Skeletal muscle tissue (tissue), 4 donors: Measurements from ENCODE around the gene PITX3. TPM values are rescaled to one million over a fixed set of nuclear protein-coding genes. Genes with fewer than 3 reads are reported as not detected.
A peak's percentile ranks its signal among the peaks of the same experiment; 100 is the strongest.
"Not testable (repeated sequence)": the region's sequence is repeated elsewhere in the genome, so short reads cannot be mapped to it uniquely, and the experiment has no call there.

Experiments used
- H3K27ac ChIP-seq: one replicate; pipeline ENCODE4 v1.7.0; 2013; ENCODE audit warnings: mild to moderate bottlenecking, low read depth, low read length, inconsistent platforms
- H3K27me3 ChIP-seq, 3 donors: one replicate each; pipeline ENCODE4 v1.7.0; 2013; ENCODE audit warnings: low read length in 3 of 3; ENCODE audit not compliant: control insufficient read depth in 3 of 3, insufficient read depth in 3 of 3
- H3K36me3 ChIP-seq, 3 donors: one replicate each; pipeline ENCODE4 v1.7.0; 2013; ENCODE audit warnings: low read length in 3 of 3; ENCODE audit not compliant: control insufficient read depth in 3 of 3, insufficient read depth in 3 of 3
- H3K4me1 ChIP-seq, 3 donors: one replicate each; pipeline ENCODE4 v1.7.0; 2013; ENCODE audit warnings: low read length in 3 of 3, mild to moderate bottlenecking in 3 of 3; ENCODE audit not compliant: control insufficient read depth in 3 of 3, insufficient read depth in 3 of 3
- H3K4me3 ChIP-seq, 3 donors: one replicate each; pipeline ENCODE4 v1.7.0; 2013; ENCODE audit warnings: low read length in 3 of 3
- H3K9ac ChIP-seq, 3 donors: one replicate each; pipeline ENCODE4 v1.7.0; 2013; ENCODE audit warnings: low read length in 3 of 3, mild to moderate bottlenecking in 3 of 3, moderate library complexity in 2 of 3, low read depth in 1 of 3
- H3K9me3 ChIP-seq, 3 donors: one replicate each; pipeline ENCODE4 v1.7.0; 2013; ENCODE audit warnings: low read length in 3 of 3; ENCODE audit not compliant: control insufficient read depth in 3 of 3
- total RNA-seq: library from RNA; depleted of rRNA; stranded (reverse); fragments of >200 nt; gene quantifications from one replicate; pipeline ENCODE4 v1.2.3, GENCODE V29; 2014
- donor health status: Osteomylitis.

The PITX3 gene
- total RNA-seq, 1 donor from 2014 or later: 4.2 TPM

DNA sequence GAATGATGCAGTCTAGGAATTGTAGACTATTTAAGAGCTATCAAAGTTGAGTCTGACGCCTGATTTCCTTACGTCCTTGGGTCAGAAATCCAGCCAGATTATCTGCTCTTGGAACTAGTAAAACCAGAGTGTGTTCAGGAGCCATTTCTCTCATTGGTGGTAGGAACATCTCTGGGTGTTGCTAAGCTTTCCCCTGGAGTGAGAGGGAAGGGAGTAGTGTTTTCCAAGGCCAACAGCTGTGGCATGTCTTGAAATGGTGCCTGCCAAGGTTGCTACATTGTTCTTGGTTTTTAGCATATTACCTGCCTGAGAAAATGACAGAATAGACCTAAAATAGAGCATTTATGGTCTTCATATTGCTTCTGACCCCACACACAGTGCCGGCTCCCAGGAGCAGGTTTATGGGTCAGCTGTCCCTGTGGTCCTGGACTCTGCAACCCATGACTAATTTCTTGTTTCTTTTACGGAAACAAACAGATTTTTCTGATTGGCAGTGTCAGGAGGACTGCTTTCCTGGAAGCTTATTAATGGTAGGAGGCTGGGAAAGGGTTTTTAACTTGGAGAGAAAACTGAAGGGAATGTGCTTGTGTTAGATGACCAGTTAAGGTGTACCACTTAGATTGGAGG, 21.5 kb upstream of the PITX3 start:
- Histone ChIP-seq H3K4me3 (peak overlapping the region in 1 of 3 donors; percentile 17), H3K36me3 (peaks cover 0 to 20% (median 13%) of the 10 kb centered on the region in 3 donors), H3K9ac (peak overlapping the region in 1 of 3 donors; percentile 12), H3K27ac (no peak overlapping the region), H3K9me3 (no peaks in the 10 kb centered on the region), H3K4me1 (peaks cover 36 to 53% (median 45%) of the 10 kb centered on the region in 3 donors), H3K27me3 (no peaks in the 10 kb centered on the region)

DNA sequence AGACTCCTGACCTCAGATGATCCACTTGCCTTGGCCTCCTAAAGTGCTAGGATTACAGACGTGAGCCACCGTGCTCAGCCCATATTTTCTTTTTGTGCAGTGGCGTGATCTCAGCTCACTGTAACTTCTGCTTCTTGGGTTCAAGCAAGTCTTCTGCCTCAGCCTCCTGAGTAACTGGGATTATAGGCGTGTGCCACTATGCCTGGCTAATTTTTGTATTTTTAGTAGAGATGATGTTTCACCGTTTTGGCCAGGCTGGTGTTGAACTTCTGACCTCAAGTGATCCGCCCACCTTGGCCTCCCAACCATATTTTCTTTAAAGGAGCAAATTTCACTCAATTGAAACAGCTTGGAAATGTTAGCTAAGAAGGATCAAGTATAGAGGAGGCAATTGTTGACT, 20.5 kb upstream of the PITX3 start:
- peaks cover 30 to 48% (median 38%) of the 10 kb centered on the region in 3 donors for H3K4me1 ChIP-seq
- H3K4me3 ChIP-seq: no peak overlapping the region
- H3K36me3 ChIP-seq: peaks cover 0 to 20% (median 13%) of the 10 kb centered on the region in 3 donors
- peak overlapping the region; percentile 11 for H3K27ac ChIP-seq
- H3K9ac ChIP-seq: peak overlapping the region in 1 of 3 donors; percentile 30
- H3K27me3 ChIP-seq: no peaks in the 10 kb centered on the region
- H3K9me3 ChIP-seq: no peaks in the 10 kb centered on the region

DNA sequence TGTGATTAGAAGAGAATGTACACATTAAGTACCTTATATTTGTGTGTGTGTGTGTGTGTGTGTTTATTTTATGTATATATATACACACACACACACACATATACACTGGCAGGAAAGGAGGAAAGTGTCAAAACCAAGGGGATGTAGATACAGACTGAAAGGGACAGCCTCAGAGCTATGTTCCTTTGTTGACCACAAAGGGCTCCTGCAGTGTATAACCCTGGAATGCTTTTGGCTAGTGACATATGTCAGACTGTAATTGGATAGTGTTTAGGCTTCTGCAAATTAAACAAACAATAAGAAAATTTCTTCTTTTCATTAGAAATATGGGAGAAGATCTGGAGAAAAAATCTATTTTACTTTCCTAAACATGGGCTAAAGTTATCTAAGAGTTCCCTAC, 19.9 kb upstream of the PITX3 start:
- Histone ChIP-seq H3K27ac (peak overlapping the region; percentile 23), H3K27me3 (no peaks in the 10 kb centered on the region), H3K36me3 (peaks cover 0 to 18% (median 13%) of the 10 kb centered on the region in 3 donors), H3K4me1 (peaks cover 30 to 42% (median 34%) of the 10 kb centered on the region in 3 donors), H3K4me3 (no peak overlapping the region), H3K9ac (no peak overlapping the region), H3K9me3 (no peaks in the 10 kb centered on the region)

DNA sequence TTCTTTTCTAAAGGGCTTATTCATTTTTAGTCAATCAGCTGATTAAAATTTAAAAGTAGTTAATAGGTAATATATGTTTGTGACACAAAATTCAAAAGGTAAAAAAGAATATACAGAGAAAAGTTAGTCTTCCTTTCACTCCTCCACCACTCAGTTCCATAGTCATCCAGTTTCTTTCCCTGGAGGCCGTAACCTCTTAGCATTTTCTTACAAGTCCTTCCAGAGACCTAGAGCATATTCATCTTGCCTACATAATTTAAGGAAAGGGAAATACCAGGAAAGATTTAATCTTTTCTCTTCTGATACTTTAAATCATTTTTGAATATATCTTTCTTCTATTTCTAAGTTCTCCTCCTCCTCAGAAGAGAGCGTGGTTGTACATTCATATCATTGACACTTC, 14.1 kb upstream of the PITX3 start:
- Histone ChIP-seq H3K4me3 (no peak overlapping the region), H3K4me1 (peaks cover under 1 to 5% (median 4%) of the 10 kb centered on the region in 3 donors), H3K27me3 (no peaks in the 10 kb centered on the region), H3K27ac (no peak overlapping the region), H3K36me3 (peaks cover 0 to 10% (median 4%) of the 10 kb centered on the region in 3 donors), H3K9ac (no peak overlapping the region), H3K9me3 (no peaks in the 10 kb centered on the region)

DNA sequence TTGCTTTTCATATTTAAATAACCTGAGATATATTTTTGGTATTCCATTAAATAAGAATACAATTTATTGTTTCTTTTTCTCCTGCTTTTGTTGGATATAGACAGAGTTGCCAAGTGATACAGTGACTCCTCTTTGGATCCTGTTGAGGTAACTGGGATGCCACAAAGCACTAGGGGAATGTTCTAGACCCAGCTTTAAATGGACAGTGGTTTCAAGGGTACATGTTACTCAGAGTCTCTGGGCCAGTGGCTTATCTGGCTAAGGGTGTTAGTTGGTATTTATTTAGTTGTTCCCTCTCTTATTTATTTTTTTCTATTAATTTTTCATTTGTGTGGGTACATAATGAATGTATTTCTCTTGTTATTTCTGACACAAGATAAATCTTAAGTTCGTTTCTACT, 13.1 kb upstream of the PITX3 start:
- no peak overlapping the region for H3K9ac ChIP-seq
- peaks cover 2 to 8% (median 4%) of the 10 kb centered on the region in 3 donors for H3K4me1 ChIP-seq
- H3K27ac ChIP-seq: no peak overlapping the region
- H3K4me3 ChIP-seq: no peak overlapping the region
- no peaks in the 10 kb centered on the region for H3K27me3 ChIP-seq
- H3K9me3 ChIP-seq: no peaks in the 10 kb centered on the region
- peaks cover 0 to 4% (median 0%) of the 10 kb centered on the region in 3 donors for H3K36me3 ChIP-seq

DNA sequence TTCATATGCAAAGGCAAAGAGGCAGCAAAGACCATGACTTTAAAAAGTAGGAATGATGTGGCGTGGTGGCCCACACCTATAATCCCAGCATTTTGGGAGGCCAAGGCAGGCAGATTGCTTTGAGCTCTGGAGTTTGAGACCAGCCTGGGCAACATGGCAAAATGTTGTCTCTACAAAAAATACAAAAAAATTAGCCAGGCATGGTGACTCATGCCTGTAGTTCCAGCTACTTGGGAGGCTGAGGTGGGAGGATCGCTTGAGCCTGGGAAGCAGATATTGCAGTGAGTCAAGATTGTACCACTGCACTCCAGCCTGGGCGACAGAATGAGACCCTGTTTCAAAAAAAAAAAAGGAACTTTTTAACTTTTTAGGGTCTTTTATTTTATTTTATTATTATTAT, 11.2 kb upstream of the PITX3 start:
- not testable (repeated sequence) for H3K27ac ChIP-seq, H3K36me3 ChIP-seq, H3K9ac ChIP-seq, H3K4me3 ChIP-seq, H3K9me3 ChIP-seq, H3K27me3 ChIP-seq
- peaks cover 14 to 21% (median 19%) of the 10 kb centered on the region in 3 donors for H3K4me1 ChIP-seq

DNA sequence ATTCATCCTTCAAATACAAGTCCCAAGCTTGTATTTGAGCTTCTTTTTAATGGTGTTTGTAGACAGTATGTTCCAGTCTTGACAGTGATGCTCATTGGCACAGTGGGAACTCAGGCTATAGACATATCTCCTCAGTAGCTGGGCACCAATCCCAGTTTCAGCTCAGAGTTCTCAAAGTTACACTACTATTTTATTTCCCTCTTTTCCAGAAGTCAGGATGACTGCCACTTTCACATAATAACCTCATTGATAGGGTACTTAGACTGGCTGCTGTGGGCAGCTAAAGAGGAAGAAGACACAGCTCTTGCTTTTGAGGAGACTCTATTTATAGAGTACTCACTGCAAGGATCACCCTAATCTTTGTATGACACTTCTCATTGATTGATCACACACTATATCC, 6.4 kb upstream of the PITX3 start:
- H3K4me3 ChIP-seq: peak overlapping the region in 2 of 3 donors; percentile 4 to 97
- H3K4me1 ChIP-seq: peaks cover 41 to 46% (median 43%) of the 10 kb centered on the region in 3 donors

DNA sequence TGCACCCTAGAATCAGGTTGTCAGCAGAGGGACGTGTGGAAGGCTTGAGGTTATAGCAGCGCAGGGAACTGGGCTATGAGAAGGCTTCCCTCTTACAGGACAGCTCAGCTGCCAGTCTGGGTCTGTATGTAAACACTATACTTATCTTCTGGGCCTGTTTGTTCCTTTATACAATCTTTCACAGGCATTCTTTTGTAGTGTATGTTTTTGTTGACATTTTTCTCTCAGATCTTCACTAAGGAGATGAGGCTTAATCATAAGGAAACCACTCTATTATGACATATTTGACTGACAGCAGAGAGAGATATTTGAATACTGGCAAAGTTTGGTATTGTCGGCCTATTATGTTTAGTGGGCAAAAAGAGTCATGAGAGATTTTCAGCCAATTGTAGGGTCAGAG, 4.9 kb upstream of the PITX3 start:
- peak overlapping the region; percentile 96 to 100 (median 97) for H3K4me3 ChIP-seq
- H3K4me1 ChIP-seq: peaks cover 50 to 56% (median 51%) of the 10 kb centered on the region in 3 donors
- peak overlapping the region; percentile 95 for H3K27ac ChIP-seq

More for the DNA sequence above, 6.4 kb upstream of the PITX3 start:
- peak overlapping the region; percentile 1 for H3K27ac ChIP-seq
- H3K36me3 ChIP-seq: no peaks in the 10 kb centered on the region
- H3K27me3 ChIP-seq: no peaks in the 10 kb centered on the region
- no peaks in the 10 kb centered on the region for H3K9me3 ChIP-seq
- H3K9ac ChIP-seq: peak overlapping the region in 2 of 3 donors; percentile 4 to 41

DNA sequence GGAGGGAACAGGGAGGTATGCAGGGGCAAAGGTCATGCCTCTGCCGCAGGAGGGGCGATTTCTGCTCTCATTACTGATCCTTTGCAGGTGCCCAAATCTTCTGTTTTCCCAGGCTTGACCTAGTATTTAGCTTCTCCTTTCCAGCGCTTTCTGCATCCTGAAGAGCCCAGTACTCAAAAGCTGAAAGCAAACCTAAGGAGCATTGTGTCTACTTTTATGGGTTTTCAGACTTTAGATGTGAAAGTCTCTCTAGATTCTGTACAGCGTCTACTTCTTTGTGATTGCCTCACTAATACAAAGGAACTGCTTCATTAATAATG, 4.6 kb upstream of the PITX3 start:
- Histone ChIP-seq H3K4me1 (peaks cover 53 to 59% (median 54%) of the 10 kb centered on the region in 3 donors), H3K4me3 (peak overlapping the region; percentile 96 to 100 (median 97)), H3K9me3 (no peaks in the 10 kb centered on the region), H3K9ac (peak overlapping the region; percentile 95 to 98 (median 98)), H3K27me3 (peaks cover 0 to 3% (median 0%) of the 10 kb centered on the region in 3 donors), H3K27ac (peak overlapping the region; percentile 95), H3K36me3 (no peaks in the 10 kb centered on the region)

More for the DNA sequence above, 4.9 kb upstream of the PITX3 start:
- H3K36me3 ChIP-seq: no peaks in the 10 kb centered on the region
- no peaks in the 10 kb centered on the region for H3K27me3 ChIP-seq
- H3K9me3 ChIP-seq: no peaks in the 10 kb centered on the region
- peak overlapping the region; percentile 95 to 98 (median 98) for H3K9ac ChIP-seq

DNA sequence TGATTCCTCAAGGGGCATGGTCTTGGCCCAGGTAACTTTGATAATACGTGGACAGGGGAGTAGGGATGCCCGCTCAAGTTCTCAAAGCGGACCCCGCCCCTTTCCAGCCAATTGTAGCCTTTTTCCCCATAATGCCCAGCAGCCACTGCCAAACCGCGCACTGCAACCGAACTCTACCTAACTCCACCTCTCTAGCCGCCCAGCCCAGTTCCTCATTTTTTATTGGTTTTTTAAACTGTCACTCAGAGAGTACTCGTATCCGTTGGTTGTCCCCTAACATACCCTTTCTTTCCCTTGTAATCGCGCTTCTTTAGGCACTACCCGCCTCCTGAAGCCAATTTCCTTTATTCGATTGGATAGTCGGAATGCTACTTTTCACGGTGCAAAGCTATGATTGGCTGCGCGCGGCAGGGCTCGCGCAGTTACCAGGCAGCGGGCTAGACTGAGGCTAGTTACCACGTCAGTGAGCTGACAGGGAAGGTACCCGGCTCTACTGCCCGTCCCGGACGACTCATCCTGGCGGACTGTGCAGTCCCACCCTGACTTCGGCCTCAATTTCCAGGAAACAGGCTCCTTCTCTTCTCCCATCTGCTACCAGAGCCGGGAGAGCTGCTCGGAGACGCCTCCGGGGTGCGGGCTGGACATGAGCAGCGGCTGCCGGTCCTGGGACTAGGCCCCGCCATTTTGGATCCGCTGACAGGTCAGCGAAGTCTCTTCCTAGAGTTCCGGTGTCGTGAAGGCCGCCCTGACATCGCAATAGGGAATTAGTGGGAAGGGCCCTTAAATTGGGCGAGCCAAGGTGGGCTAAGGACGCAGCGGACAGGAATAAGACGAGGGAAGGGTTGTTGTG, 4.0 kb upstream of the PITX3 start, which contains the start of gene GBF1:
Gene GBF1 (plus strand): TSS at position 451 of the 850 bp plus-strand sequence. CDS start 13,407 bp downstream, outside the sequence.
- Histone ChIP-seq H3K27ac (peak within 1 kb of the TSS; percentile 95), H3K36me3 (no peaks in the 10 kb centered on the region), H3K4me3 (peak within 1 kb of the TSS; percentile 96 to 100 (median 97)), H3K27me3 (peaks cover 0 to 3% (median 0%) of the 10 kb centered on the region in 3 donors), H3K4me1 (peaks cover 59 to 63% (median 60%) of the 10 kb centered on the region in 3 donors), H3K9ac (peak within 1 kb of the TSS; percentile 95 to 98 (median 98)), H3K9me3 (no peaks in the 10 kb centered on the region)
